HG02981 (cell line): ENCODE data around the gene VTN.
A peak's percentile ranks its signal among the peaks of the same experiment; 100 is the strongest.

Experiments used
- ATAC-seq: cut with Tn5 transposase; IDR thresholded peaks from one replicate; pipeline ENCODE4 v1.9.1; 2021; ENCODE audit warnings: mild to moderate bottlenecking, moderate library complexity; ENCODE audit not compliant: unreplicated experiment

VTN gene

GRCh38 chr17:28395968-28396367 lies 25.9 kb upstream of the VTN start:
- ATAC-seq: no peak

GRCh38 chr17:28395426-28395825 lies 25.3 kb upstream of the VTN start:
- ATAC-seq: no peak

- ATAC-seq: no peak
These were observed 24.4 kb upstream of the VTN start for GRCh38 chr17:28394337-28395116.

- ATAC-seq: no peak
These were observed 22.4 kb upstream of the VTN start for GRCh38 chr17:28392491-28392890.

- no peak for ATAC-seq
These were observed 21.3 kb upstream of the VTN start for GRCh38 chr17:28391401-28391800.

- no peak for ATAC-seq
These were observed 20.9 kb upstream of the VTN start for GRCh38 chr17:28390984-28391383.

GRCh38 chr17:28390563-28390962 lies 20.5 kb upstream of the VTN start:
- no peak for ATAC-seq

- no peak for ATAC-seq
These were observed 20.0 kb upstream of the VTN start for GRCh38 chr17:28390141-28390540.

- no peak for ATAC-seq
These were observed 18.0 kb upstream of the VTN start for GRCh38 chr17:28388106-28388505.

- ATAC-seq: no peak
These were observed 16.3 kb upstream of the VTN start for GRCh38 chr17:28386391-28386790.

GRCh38 chr17:28385406-28385805 lies 15.3 kb upstream of the VTN start:
- no peak for ATAC-seq

- ATAC-seq: peak; percentile 32
These were observed 14.9 kb upstream of the VTN start for GRCh38 chr17:28385037-28385400.

GRCh38 chr17:28384281-28385036 lies 14.4 kb upstream of the VTN start:
- ATAC-seq: peak; percentile 73

GRCh38 chr17:28381141-28381825 lies 11.2 kb upstream of the VTN start:
- no peak for ATAC-seq

GRCh38 chr17:28379814-28380801 lies 10.0 kb upstream of the VTN start:
- ATAC-seq: no peak

GRCh38 chr17:28372945-28373274 lies 2.8 kb upstream of the VTN start:
- no peak for ATAC-seq

GRCh38 chr17:28372203-28372944 lies 2.3 kb upstream of the VTN start:
- peak; percentile 27 for ATAC-seq

GRCh38 chr17:28371245-28372202 lies 1.4 kb upstream of the VTN start, which contains the start of gene SARM1:
Gene SARM1, plus strand, starts transcription at chr17:28371694. Its CDS starts 339 bp downstream, at chr17:28372033.
- ATAC-seq: peak; percentile 64

- ATAC-seq: no peak
These were observed 617 bp upstream of the VTN start for GRCh38 chr17:28370744-28371103.
